ENCODE data around the gene ACTMAP. TPM values are rescaled to one million over a fixed set of nuclear protein-coding genes. Genes with fewer than 3 reads are reported as not detected.

The ACTMAP gene
- total and polyA plus RNA-seq, 2 of the 8 experiments (the other 6 are each of a cell fraction or from before 2014, with no cell fraction given) = 24.1 to 26.5 TPM

DNA sequence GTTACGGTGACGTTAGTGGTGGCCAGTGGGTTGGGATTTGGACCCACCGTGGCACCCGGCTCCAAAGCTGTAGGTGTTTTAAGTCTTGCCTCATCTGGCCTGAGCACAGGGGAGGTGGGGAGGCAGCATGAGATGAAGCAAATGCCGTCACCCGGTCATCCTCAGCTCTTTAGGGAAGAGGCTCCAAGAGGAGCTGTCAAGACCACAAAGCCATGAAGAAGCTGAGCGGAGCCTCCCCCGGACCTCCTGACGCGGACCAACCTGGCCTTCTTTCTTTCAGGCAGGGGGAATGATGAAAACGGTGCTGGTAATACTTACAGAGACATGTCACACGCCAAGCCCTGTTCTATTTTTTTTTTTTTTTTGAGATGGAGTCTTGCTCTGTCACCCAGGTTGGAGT is 7.4 kb downstream of the ACTMAP start (continued):
- TF ChIP-seq, protein P1, sequence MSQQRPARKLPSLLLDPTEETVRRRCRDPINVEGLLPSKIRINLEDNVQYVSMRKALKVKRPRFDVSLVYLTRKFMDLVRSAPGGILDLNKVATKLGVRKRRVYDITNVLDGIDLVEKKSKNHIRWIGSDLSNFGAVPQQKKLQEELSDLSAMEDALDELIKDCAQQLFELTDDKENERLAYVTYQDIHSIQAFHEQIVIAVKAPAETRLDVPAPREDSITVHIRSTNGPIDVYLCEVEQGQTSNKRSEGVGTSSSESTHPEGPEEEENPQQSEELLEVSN (IDR thresholded peaks at IDR 0.05) = no peak
- no peak for TF ChIP-seq GABPA (IDR thresholded peaks at IDR 0.05; ENCODE audit: borderline replicate concordance, insufficient read depth, low read length)

All from H1 (cell line).